Renal pelvis (tissue), 4 donors: ENCODE data around the gene C1QTNF1. TPM values are rescaled to one million over a fixed set of nuclear protein-coding genes. Genes with fewer than 3 reads are reported as not detected.
"Not testable (repeated sequence)": the region's sequence is repeated elsewhere in the genome, so short reads cannot be mapped to it uniquely, and the experiment has no call there.

Source experiments
- DNase-seq: peaks from one replicate; pipeline ENCODE4 v3.0.0-alpha.2; 2013
- polyA plus RNA-seq, 3 donors: library from polyadenylated mRNA; unstranded; fragments of 120-200 nt; gene quantifications; one replicate each; pipeline ENCODE4 v1.2.1, GENCODE V29; 2013; ENCODE audit not compliant: insufficient read length in 3 of 3

C1QTNF1 gene
- polyA plus RNA-seq, 3 donors: 2.1 to 2.9 (median 2.2) TPM

DNA sequence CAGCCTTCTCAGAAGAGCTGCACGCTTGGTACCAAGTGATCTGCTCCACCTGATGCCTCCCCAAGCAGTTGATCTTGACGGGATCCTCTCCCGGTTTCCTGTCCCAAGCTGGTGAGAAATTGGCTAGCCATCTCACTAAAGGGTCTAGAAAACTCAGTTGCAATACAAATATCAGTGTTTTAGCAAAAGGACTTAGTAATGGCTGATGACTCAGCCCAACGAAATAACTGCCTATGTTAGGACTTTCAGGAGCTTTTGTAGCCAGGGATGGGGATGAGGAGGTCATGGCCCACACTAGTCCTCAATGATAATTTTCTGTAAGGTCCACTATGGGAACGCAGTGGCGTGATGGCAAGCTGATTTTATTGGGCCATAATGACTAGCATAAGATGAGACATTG, 27.3 kb downstream of the C1QTNF1 start:
- DNase-seq: no peak

DNA sequence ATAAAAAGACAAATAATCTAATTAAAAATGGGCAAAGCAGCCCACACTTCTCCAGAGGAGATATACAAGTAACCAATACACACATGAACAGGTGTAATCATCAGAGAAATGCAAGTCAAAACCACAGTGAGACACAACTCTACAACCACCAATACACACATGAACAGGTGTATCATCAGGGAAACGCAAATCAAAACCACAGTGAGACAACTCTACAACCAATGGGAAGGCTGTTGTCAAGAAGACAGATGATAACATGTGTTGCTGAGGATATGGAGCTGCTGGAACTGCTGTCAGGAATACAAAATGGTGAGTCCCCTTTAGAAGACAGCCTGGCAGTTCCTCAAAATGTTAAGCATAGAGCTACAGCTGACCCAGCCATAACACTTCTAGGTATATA, 28.2 kb downstream of the C1QTNF1 start:
- DNase-seq: no peak

DNA sequence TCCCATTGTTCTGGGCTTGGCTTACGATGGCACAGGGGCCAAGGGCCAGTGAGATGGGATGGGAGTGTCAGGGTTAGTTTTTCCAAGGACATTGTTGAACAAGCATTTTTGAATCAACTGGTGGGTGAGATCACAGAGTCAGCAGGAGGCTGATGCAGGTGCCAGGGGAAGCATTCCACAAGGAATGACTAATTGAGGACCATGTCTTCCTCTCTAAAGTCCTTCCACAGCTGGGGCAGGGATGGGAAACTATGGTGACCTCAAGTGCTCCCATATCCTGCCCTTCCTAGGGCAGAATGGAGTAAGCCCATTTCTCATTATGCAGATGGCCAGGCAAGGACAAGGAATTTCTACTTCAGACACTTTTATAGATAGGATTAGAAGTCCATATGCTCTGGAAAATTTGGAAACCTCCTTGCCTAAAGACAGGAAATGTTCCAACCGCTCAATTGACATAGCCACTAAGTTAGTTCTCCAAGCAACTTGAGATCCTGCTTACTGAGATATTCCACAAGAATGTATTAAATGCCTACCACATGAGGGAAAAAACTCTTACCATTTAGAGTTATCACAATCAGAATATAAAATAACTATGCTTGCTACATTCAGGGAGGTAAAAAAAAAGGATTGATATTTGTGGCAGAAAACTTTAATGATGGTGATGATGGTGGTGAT, 29.4 kb downstream of the C1QTNF1 start:
- DNase-seq: no peak

DNA sequence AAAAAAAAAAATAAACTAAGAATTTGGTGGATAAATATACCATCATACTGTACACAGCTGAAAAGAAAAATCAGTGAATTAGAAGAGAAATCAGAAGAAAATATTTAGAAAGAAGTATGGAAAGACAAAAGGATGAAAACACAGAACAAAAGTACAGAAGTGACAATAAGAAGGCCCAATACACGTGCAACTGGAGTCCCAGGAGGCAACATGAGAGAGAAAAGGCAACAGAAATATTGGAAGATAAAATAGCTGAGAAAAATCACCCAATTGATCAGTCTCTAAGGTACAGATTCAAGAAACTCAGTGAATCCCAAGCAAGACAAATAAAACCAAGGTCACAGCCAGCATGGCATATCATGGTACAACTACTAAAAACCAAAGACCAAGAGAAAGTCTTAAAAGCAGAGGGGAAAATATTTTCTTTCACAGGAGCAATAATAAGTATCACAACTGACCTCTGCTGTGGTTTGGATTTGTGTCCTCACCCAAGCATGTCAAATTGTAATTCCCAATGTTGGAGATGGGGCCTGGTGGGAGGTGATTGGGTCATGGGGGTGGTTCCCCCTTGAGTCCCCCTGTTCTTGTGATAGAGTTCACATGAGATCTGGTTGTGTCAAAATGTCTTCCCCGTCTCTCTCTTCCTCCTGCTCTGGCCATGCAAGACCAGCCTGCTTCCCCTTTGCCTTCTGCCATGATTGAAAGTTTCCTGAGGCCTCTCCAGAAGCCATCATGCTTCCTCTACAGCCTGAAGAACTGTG, 30.4 kb downstream of the C1QTNF1 start:
- no peak for DNase-seq

DNA sequence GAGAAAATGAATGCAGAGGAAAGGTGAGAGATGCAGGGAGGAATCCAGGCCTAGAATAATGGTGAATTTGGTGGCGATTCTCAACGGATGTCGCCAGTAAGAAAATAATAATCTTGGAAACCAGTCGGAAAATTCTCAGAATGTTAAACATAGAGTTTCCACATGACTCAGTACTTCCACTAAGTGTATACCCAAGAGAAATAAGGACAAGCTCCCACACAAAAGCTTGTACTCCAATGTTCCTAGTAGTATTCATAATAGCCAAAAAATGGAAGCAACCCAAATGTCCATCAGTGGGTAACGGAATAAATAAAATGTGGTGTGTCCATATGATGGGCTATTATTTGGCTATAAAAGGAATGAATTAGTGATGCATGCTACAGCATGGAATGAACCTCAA, 31.2 kb downstream of the C1QTNF1 start:
- DNase-seq: no peak

DNA sequence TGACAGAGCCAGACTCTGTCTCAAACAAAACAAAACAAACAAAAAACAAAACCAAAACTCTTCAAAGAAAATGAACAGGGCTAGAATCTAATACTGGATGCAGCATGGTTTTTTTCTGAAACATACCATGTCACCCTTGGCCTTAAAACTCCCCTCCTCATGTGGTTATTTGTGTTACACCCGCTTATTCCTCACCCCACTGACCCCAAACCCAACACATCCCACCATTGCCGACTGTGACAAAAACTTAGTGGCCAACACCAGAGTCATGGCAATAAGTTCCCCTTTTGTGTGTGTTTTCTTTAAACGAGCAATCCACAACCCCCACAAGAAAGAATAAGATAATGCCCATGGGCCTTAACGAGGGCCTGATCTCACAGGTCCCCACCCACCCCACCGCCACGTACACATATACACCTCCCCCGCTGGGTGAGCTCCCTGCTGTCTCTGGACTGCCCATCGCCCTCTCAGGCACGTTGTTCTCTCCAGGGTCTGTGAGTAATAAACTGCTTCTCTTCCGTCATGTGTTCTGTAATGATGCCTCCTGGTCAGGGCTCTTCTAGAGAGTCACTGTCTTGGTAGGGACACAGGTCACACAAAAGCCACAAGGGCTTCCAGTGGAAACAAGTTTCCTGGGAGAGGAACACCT, 33.9 kb downstream of the C1QTNF1 start:
- DNase-seq: no peak

DNA sequence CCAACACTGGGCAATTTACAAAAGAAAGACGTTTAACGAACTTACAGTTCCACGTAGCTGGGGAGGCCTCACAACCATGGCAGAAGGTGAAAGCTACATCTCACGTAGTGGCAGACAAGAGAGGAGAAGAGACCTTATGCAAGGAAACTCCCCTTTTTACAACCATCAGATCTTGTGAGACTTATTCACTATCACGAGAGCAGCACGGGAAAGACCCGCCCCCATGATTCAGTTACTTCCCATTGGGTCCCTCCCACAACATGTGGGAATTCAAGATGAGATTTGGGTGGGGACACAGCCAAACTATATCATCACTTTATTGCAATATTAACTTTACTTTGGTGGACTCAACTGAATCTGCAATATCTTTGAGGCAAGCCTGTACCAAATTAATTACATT, 38.7 kb downstream of the C1QTNF1 start:
- DNase-seq: no peak

DNA sequence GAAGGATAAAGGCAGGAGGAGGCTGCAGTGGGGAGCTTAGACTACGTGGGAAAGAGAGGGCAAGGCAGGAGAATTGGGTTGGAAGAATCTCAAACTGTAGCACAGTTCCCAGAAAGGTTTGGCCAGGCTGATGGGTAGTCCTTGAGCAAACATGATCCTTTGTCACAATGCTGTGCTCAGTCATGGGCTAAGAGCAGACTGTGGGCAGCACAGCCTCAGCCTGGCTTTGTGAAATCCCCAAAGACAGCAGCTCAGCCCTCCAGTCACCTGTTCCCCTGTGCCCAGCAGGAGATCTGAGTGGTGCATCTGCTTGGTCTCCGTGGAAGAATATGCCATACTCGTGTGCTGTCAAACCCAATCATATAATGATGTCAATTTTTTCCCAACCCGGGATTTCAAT, 40.1 kb downstream of the C1QTNF1 start:
- DNase-seq: no peak

DNA sequence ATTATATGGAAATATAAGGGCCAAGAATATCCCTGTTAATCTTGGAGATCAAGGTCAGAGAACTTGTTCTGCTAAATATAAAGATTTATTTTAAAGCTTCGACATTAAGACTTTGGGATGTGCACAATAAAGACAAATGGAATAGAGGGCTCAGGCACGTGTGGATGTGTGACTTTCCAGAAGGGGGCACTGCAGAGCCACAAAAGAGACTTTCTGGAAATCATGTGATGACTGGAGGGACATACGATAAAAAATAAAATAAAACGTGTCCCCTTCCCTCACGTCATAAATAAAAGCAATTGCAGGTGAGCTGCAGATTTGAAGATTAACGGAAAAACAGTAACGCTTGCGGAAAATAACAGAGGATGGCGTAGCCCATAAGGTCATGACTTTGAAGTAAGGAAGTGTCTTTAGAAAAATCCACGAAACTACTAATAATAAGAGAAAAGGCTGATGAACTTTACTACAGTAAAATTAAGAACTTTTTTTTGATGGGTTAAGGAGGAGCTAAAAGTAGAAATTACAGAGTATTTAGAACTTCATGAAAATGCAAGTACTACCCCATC, 41.2 kb downstream of the C1QTNF1 start:
- no peak for DNase-seq

DNA sequence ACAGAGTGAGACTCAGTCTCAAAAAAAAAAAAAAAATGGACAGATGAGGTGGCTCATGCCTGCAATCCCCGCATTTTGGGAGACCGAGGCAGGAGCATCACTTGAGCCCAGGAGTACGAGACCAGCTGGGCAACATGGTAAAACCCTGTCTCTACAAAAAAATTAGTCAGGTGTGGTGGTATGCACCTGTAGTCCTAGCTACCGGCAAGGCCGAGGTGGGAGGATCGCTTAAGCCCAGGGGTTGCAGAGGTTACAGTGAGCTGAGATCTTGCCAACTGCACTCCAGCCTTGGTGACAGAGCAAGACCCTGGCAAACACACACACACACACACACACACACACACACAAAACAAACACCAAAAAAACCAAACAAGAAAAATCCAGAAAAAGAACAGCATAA, 43.0 kb downstream of the C1QTNF1 start:
- no peak for DNase-seq

DNA sequence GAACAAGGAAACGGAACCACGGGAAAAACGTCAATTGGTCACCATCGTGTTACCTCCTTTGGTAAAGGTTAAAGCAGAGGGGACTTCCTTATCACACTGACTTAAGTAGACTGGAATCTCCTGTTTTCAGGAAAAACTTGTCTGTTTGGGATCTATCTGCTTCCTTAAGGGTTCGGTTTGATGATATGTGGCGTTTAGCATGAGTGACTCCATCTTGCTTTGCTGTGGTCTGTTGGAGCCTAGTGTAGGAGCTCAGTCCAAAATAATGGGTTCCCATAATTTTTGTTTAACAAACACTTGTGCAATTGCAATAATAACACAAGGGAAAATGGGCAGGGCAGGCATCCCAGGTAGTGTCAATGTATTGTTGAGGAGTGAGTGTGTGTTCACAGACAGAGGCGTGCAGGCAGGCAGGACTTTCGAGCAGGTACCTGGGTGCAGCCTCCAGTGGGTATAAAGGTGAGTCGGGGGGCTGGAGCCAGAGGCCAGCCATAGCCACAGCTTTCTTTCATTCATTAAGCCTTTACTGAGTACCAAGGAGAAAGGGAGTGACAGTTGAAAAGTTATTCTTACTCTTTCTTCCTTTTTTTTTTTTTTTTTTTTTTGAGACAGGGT, 46.4 kb downstream of the C1QTNF1 start:
- DNase-seq: no peak

DNA sequence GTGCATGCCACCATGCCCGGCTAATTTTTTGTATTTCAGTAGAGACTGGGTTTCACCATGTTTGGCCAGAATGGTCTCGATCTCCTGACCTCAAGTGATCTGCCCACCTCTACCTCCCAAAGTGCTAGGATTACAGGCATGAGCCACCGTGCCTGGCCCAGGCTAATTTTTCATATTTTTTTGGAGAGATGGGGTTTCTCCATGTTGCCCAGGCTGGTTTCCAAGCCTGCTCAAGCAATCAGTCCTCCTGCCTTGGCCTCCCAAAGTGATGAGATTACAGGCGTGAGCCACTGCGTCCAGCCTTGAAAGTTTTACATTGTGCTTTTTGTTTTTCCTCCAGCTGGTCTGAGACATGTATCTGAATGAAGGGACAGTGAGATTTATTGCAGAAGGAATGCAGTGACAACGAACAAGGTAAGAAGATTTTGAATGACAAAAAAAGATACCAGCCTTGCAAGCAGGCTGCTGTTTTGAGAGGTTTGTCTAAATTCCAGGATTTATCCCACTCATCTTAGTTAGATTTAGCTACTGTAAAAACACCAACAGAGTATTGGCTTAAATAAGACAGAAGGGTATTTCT, 47.3 kb downstream of the C1QTNF1 start:
- no peak for DNase-seq

DNA sequence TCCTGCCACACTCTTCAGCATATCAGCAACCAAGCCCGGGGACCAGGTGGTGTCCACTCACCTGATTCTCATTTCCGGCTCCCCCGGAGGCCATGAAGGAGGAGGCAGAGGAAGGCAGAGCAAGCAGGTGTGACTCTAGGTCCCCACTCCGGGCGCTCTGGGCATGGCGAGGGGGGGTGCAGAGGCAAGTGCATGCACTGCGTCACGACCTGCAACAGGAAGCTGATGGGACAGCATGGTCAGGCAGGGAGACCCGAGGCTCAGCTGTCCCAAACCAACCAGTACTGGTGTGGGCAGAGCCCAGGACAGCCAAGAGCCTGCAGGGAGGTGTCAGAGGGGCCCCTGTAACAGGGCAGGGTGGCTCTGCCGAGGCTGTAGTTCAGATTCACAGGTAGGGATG, 48.6 kb downstream of the C1QTNF1 start:
- no peak for DNase-seq

DNA sequence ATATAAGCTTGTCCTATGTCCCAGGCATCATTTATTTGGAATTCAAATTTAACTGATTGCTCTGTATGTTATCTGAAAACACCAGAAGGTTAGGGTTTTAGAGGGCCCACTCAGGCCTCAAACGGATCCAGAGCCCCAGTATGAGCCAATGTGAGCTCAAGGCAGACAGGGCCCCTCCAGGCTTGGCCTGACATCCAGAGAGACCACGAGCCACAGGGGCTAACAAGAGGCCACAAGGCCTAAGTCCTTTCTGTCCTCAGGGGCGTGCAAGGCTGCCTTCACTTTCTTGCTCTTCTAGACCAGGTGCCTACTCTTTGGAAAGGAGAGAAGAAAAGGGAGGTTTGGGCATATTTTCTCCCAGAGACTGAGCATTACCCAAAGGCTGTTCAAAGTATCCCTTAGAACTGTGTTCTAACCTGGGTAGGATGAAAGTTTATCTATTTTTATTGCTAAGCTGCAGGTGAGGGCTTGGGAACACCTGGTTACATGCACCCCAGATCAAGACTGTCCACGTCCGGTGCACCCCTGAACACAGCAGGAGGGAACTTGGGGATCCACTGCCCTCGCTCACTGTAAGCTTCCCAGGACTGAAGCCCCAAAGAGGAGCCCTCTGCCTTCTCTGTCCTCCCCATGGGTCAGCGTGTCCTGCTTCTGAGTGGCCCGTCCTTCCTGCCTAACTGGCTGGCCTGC, 49.2 kb downstream of the C1QTNF1 start:
- DNase-seq: no peak

DNA sequence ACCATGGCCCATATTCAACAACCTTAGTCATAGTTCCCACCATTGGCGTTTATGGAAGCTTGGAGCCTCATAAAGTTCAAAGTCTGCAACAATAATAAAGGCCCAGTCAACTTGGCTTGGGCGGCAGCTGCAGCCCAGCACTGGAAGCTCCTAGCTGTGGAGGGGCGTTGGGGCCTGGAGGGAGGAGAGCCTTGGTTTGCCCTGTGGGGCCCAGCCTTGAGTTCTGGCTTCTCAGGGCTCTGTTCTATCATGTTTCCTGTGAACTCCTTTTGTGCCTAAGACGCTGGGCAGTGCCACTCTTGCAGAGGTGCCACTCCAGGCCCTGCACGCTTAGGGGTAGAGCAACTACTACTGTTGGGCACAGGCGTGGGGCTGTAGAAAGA, 49.7 kb downstream of the C1QTNF1 start:
- no peak for DNase-seq

DNA sequence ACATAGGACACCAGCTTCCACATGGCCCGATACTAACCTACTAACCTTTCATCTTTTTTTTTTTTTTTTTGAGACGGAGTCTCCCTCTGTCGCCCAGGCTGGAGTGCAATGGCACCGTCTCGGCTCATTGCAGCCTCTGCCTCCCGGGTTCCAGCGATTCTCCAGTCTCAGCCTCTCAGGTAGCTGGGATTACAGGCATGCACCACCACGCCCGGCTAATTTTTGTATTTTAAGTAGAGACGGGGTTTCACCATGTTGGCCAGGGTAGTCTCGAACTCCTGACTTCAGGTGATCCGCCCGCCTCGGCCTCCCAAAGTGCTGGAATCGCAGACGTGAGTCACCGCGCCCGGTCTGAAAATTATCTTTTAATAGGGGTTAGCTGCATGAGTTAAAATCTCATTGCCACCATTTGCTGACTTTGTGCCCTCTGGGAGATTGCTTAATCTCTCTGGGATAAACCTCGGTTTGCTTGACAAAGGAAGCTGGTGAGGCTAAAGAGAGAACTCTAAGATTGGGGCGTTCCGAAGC, 50.2 kb downstream of the C1QTNF1 start:
- not testable (repeated sequence) for DNase-seq

DNA sequence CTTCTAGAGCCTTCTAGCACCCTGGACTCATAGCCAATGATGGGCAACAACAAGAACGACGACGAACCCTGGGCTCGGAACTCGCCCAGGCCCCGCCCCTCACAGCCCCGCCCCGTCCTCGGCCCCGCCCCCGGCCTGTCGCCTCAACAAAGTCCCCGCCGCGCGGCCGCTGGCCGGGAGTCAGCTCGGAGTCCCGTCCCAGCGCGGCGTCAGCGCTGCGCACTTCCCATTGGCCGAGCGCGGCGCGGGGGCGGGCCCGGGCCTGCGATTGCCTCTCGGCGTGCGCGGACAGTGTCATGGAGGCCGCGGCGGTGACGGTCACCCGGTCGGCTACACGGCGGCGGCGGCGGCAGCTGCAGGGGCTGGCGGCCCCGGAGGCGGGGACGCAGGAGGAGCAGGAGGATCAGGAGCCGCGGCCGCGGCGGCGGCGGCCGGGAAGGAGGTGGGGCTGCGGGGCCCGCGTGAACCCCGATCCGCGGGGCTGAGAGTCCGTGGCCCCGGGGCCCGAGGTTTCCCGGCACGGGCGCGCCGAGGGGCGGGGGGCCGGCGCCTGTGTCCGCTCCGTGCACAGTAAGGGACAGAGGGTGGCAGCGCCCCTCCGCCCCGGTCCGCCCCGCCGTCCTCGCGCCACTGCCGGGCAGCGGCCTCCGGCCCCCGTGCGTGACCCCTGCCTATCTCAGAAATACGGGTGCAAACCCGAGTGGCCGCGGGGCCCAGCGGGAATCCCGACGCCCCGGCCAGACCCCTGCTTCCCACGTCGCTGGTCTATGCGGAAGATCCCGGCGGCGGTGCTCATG, 50.9 kb downstream of the C1QTNF1 start, which contains the start of gene ENGASE:
TSS of gene ENGASE (plus strand) at position 176 of the 797 bp plus-strand sequence. CDS start at position 297, 121 bp downstream.
- peak; percentile 93 for DNase-seq

DNA sequence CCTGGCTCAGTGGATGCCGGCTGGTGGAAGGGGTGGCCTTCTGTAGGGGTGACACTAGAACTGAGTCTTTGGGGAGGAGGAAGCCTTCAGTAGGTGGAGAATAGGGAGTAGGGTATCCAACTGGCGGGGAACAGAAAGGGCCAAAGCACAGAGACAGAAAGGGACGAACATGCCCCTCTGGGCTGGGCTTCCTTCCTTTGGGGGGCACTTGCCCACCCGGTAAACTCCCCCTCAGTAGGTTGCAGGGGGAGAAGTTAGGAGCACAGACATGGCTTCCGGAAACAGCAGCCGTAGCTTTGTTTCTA, 51.4 kb downstream of the C1QTNF1 start:
- no peak for DNase-seq

DNA sequence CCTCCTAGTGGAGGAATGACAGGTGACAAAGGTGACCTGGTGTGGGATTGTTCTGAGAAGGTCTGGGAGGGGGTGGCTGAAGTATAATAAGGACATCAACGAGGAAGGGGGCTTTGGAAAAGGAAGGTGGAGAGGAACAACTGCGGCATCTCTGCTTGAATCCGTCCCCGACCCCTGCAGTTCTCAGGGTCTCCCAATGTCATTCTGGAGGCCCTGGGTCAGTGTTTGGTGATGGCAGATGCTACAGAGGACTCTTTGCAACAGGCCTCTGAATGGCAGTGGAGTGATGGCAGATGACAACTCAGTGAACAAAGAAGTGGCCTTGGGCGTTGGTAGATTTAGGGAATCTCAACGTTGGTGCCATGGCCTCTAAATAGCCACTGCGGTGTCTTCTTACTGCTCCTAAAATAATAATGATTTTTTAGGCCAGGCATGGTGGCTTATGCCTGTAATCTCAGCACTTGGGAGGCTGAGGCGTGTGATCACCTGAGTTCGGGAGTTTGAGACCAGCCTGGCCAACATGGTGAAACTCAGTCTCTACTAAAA, 52.0 kb downstream of the C1QTNF1 start:
- no peak for DNase-seq

DNA sequence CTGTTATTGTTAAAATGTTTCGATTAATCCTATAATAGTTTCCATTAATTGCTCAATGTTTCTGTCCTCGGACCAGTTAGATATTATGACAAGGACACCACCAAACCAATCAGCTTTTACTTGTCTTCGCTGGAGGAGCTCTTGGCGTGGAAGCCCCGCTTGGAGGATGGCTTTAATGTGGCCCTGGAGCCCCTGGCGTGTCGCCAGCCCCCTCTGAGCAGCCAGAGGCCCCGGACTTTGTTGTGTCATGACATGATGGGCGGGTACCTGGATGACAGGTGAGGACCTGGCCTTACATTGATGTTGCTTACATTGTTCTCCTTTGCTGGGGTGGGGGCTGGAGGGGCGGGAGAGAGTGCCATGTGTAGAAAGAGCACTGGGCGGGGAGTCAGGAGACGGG, 53.6 kb downstream of the C1QTNF1 start:
- DNase-seq: no peak
